ENCODE data around the gene C1QA.

C1QA gene

DNA sequence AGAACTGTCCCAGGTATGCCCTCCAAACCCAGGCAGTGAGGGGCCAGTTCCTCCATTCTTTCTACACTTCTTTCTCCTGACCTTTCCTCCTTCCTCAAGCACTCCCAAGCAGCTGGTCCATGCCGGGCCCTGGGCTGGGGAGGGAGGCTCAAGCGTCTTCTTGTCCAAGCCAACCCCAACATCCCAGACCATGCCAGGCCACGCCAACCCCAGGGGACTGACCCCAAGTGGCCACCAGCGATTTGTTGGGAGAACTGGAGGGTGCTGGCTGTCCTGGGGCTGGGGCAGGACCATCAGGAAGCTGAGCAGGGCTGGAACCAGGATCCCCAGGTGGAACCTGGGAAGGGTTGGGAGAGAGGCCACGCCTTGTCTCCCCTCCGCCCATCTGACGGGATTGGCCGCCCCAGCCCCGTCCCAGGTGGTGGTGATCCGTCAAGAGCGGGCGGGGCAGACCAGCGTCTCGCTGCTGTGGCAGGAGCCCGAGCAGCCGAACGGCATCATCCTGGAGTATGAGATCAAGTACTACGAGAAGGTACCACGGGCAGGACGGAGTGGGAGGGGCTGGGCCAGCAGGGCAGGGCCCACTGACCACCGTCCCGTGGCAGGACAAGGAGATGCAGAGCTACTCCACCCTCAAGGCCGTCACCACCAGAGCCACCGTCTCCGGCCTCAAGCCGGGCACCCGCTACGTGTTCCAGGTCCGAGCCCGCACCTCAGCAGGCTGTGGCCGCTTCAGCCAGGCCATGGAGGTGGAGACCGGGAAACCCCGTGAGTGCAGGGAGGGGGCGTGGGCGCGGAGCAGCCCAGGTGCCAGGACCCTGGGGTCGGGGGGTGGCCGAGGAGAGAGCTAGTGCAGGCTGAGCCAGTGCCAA lies 43.3 kb upstream of the C1QA start:
- no peak for DNase-seq (ENCODE audit: extremely low spot score)
- ChIA-PET CTCF (no interaction called here), POLR2A (no interaction called here)
- TF ChIP-seq HDGF (IDR thresholded peaks at IDR 0.05; ENCODE audit: borderline replicate concordance) (no peak), ARNT (IDR thresholded peaks at IDR 0.05) (no peak), PKNOX1 (IDR thresholded peaks at IDR 0.05) (no peak), BHLHE40 (IDR thresholded peaks at IDR 0.05; ENCODE audit: borderline replicate concordance) (no peak), FOXM1 (IDR thresholded peaks at IDR 0.05; ENCODE audit: borderline replicate concordance) (no peak), FOXK2 (IDR thresholded peaks at IDR 0.05) (no peak), FOXA1 (IDR thresholded peaks at IDR 0.05) (no peak), CTBP1 (IDR thresholded peaks at IDR 0.05; ENCODE audit: borderline replicate concordance) (no peak), SUZ12 (IDR thresholded peaks at IDR 0.05) (no peak), SP1 (IDR thresholded peaks at IDR 0.05) (no peak), ZNF384 (IDR thresholded peaks at IDR 0.05) (no peak), ELF4 (IDR thresholded peaks at IDR 0.05) (no peak), L3MBTL2 (conservative IDR thresholded peaks at IDR 0.05) (no peak)

GRCh38 chr1:22594396-22594795 lies 42.0 kb upstream of the C1QA start:
- no peak for TF ChIP-seq SP1 (IDR thresholded peaks at IDR 0.05)
- TF ChIP-seq SUZ12 (IDR thresholded peaks at IDR 0.05), result no peak
- no peak for TF ChIP-seq TARDBP (IDR thresholded peaks at IDR 0.05)
- no peak for TF ChIP-seq ELF4 (IDR thresholded peaks at IDR 0.05)
- no peak for TF ChIP-seq FOXK2 (IDR thresholded peaks at IDR 0.05)
- TF ChIP-seq NFRKB (IDR thresholded peaks at IDR 0.05), result no peak
- TF ChIP-seq CTBP1 (IDR thresholded peaks at IDR 0.05; ENCODE audit: borderline replicate concordance), result no peak
- no peak for TF ChIP-seq LEF1 (IDR thresholded peaks at IDR 0.05; ENCODE audit: borderline replicate concordance)
- TF ChIP-seq FOXA1 (IDR thresholded peaks at IDR 0.05), result no peak
- TF ChIP-seq HDGF (IDR thresholded peaks at IDR 0.05; ENCODE audit: borderline replicate concordance), result no peak
- DNase-seq (ENCODE audit: extremely low spot score), result no peak
- ChIA-PET CTCF (no interaction called here), POLR2A (no interaction called here)

GRCh38 chr1:22595108-22595507 lies 41.3 kb upstream of the C1QA start:
- DNase-seq (ENCODE audit: extremely low spot score), result no peak
- TF ChIP-seq LEF1 (IDR thresholded peaks at IDR 0.05; ENCODE audit: borderline replicate concordance) (no peak), L3MBTL2 (conservative IDR thresholded peaks at IDR 0.05) (no peak), ELF4 (IDR thresholded peaks at IDR 0.05) (no peak)
- POLR2A ChIA-PET, result no interaction called here
- CTCF ChIA-PET, result no interaction called here

GRCh38 chr1:22597301-22597965 lies 39.0 kb upstream of the C1QA start:
- no peak for TF ChIP-seq ELF4 (IDR thresholded peaks at IDR 0.05)
- no peak for TF ChIP-seq PKNOX1 (IDR thresholded peaks at IDR 0.05)
- no peak for TF ChIP-seq BHLHE40 (IDR thresholded peaks at IDR 0.05; ENCODE audit: borderline replicate concordance)
- no peak for TF ChIP-seq TARDBP (IDR thresholded peaks at IDR 0.05)
- TF ChIP-seq HDGF (IDR thresholded peaks at IDR 0.05; ENCODE audit: borderline replicate concordance), result no peak
- no peak for TF ChIP-seq FOXK2 (IDR thresholded peaks at IDR 0.05)
- TF ChIP-seq LEF1 (IDR thresholded peaks at IDR 0.05; ENCODE audit: borderline replicate concordance), result no peak
- no peak for TF ChIP-seq CTBP1 (IDR thresholded peaks at IDR 0.05; ENCODE audit: borderline replicate concordance)
- TF ChIP-seq FOXM1 (IDR thresholded peaks at IDR 0.05; ENCODE audit: borderline replicate concordance), result no peak
- TF ChIP-seq SP1 (IDR thresholded peaks at IDR 0.05), result no peak
- no peak for TF ChIP-seq L3MBTL2 (conservative IDR thresholded peaks at IDR 0.05)
- no peak for TF ChIP-seq ARNT (IDR thresholded peaks at IDR 0.05)
- TF ChIP-seq FOXA1 (IDR thresholded peaks at IDR 0.05), result no peak
- TF ChIP-seq ZNF384 (IDR thresholded peaks at IDR 0.05), result no peak
- no peak for TF ChIP-seq SUZ12 (IDR thresholded peaks at IDR 0.05)
- TF ChIP-seq NFRKB (IDR thresholded peaks at IDR 0.05), result no peak
- DNase-seq (ENCODE audit: extremely low spot score), result no peak
- POLR2A ChIA-PET, result no interaction called here
- CTCF ChIA-PET, result no interaction called here

- ChIA-PET POLR2A (no interaction called here), CTCF (no interaction called here)
- DNase-seq (ENCODE audit: extremely low spot score), result no peak
- TF ChIP-seq FOXK2 (IDR thresholded peaks at IDR 0.05) (no peak), CTBP1 (IDR thresholded peaks at IDR 0.05; ENCODE audit: borderline replicate concordance) (no peak), ARNT (IDR thresholded peaks at IDR 0.05) (no peak), LEF1 (IDR thresholded peaks at IDR 0.05; ENCODE audit: borderline replicate concordance) (no peak), ZNF384 (IDR thresholded peaks at IDR 0.05) (no peak), FOXA1 (IDR thresholded peaks at IDR 0.05) (no peak), BHLHE40 (IDR thresholded peaks at IDR 0.05; ENCODE audit: borderline replicate concordance) (no peak), FOXM1 (IDR thresholded peaks at IDR 0.05; ENCODE audit: borderline replicate concordance) (no peak), SP1 (IDR thresholded peaks at IDR 0.05) (no peak), SUZ12 (IDR thresholded peaks at IDR 0.05) (no peak), NFRKB (IDR thresholded peaks at IDR 0.05) (no peak), L3MBTL2 (conservative IDR thresholded peaks at IDR 0.05) (no peak), TARDBP (IDR thresholded peaks at IDR 0.05) (no peak), HDGF (IDR thresholded peaks at IDR 0.05; ENCODE audit: borderline replicate concordance) (no peak), ELF4 (IDR thresholded peaks at IDR 0.05) (no peak), PKNOX1 (IDR thresholded peaks at IDR 0.05) (no peak)
Observed at GRCh38 chr1:22597996-22598395, 38.4 kb upstream of the C1QA start.

- TF ChIP-seq BHLHE40 (IDR thresholded peaks at IDR 0.05; ENCODE audit: borderline replicate concordance) (no peak), TARDBP (IDR thresholded peaks at IDR 0.05) (no peak), ZNF384 (IDR thresholded peaks at IDR 0.05) (no peak), FOXA1 (IDR thresholded peaks at IDR 0.05) (no peak), ELF4 (IDR thresholded peaks at IDR 0.05) (no peak)
- POLR2A ChIA-PET, result no interaction called here
- no peak for DNase-seq (ENCODE audit: extremely low spot score)
- CTCF ChIA-PET, result no interaction called here
Observed at GRCh38 chr1:22598736-22599135, 37.7 kb upstream of the C1QA start.
